Activated T-helper 1 cell treated with anti-CD3 and anti-CD28 coated beads, Interleukin-2, amount 50 U/mL, for 16 hours (primary cell): ENCODE measurements around the gene LPCAT2.

Experiments
- DNase-seq, 2 donors: peaks; one replicate each; pipeline ENCODE4 v3.0.0-alpha.2; 2020; ENCODE audit warnings: low read depth in 1 of 2, low spot score in 1 of 2

The LPCAT2 gene

GRCh38 chr16:55480228-55480655 is 28.6 kb upstream of the LPCAT2 start:
- no peak for DNase-seq

DNA sequence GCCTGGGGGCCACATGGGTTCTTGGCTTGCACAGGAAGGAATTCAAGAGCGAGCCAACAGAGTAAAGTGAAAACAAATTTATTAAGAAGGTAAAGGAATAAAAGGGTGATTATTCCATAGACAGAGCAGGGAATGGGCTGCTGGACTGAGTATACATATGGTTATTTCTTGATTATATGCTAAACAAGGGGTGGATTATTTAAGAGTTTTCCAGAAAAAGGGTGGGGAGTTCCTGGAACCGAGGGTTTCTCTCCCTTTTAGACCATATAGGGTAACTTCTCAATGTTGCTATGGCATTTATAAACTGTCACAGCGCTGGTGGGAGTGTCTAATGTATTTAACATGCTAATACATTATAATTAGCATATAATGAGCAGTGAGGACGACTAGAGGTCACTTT is 27.8 kb upstream of the LPCAT2 start:
- no peak for DNase-seq

- DNase-seq: no peak
These were observed 26.8 kb upstream of the LPCAT2 start for GRCh38 chr16:55482056-55482455.

DNA sequence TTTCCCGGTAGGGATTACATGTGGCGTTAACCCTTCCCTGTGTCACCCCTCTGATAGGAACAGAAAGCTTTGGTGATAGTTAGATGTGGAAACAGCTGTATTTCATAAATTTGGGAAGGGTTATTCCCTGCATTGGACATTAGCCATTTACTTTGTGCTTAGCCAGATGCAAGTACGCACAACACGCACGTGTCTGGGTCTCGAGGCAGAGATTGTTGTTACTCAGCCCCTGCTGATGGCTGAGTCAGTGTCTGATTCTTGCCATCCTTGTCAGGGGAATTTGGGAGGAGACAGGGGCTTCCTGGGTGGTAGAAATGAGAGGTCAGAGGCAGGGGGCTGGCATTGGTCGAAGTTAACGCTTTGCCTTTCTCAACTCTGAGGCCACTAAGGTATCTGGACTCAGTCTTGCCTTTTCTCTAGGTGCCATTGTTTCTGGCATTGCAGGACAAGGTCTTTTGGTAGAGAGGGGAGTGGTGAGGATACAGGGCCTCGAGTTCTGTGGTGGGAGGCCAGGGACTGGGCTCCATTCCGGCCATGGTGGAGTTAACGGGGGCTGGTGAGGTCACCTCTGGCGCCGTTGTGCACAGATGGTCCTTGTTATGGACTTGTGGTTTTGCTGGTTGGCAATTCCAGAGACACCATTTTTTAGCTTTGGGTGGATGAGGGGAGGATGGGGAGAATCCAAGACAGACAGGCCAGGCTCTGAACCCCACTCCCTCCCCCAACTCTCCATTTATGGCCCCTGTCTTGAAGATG is 21.6 kb upstream of the LPCAT2 start:
- DNase-seq: no peak

GRCh38 chr16:55488306-55488705 is 20.6 kb upstream of the LPCAT2 start:
- no peak for DNase-seq

DNA sequence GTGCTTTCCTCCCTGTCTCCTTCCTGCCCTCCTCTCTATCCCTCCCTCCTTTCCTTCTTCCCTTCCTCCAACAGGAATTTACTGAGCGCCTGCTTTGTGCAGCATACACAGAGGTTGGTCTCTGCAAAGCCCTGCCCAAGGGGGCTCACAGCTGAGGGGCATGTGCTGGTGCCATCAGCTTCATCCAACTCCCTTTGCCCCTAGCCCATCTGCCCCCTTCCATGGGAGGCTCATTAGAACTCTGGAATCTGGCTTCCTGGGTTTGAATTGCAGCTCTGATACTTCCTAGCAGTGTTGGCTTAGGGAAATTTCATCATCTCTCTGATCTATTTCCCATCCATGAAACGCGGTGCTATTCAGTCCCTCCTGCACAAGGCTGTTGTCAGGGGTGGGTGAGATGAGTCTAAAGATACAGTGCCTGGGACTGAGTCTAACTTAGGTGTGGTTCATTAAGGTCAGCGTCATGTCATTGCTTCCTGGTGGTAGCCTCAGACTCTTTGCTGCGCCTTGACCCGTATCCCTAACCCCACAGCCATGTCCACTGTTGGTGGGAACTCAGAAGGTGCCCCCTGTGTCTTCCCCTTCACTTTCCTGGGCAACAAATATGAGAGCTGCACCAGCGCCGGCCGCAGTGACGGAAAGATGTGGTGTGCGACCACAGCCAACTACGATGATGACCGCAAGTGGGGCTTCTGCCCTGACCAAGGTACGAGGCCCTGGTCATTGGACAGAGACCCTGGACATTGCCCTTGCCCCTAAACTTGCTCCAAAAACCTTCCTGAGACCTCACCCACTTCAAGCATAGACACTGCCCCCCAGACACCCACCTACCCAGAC is 19.5 kb upstream of the LPCAT2 start:
- DNase-seq: no peak

DNA sequence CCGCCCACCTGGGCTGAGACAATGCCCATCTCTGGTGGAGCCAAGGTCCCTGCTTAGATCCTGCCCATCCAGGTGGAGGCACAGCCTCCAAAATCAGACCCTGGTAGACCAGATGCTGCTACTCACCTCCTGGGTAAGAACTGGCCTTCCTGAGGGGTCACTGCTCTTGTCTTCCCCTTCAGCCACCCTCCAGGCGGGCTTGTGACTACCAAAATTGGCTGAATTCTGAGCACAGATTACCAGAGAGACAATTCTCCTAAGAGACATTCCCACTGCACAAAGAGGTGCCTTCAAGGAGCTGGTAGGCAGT is 19.0 kb upstream of the LPCAT2 start:
- no peak for DNase-seq

DNA sequence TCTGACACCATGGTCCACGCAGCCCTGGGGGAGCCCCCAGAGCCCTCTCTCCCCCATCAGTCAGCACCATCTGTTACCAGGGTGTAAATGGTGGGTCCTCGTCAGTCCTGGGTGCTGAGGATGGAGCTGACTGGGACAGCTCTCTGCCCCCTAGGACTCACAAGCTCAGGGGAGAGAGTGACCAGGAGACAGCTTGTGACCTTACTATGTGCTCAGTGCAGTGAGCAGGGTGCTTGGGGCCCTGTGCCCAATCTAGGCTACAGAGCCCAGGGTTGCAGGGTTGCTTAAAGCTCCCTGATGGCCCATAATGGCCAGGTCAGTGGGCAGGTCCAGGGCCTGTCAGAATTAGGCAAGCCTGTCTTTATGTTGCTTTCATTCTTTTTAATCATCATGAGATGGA is 18.6 kb upstream of the LPCAT2 start:
- DNase-seq: no peak

- DNase-seq: no peak
These were observed 17.2 kb upstream of the LPCAT2 start for GRCh38 chr16:55491691-55492090.

DNA sequence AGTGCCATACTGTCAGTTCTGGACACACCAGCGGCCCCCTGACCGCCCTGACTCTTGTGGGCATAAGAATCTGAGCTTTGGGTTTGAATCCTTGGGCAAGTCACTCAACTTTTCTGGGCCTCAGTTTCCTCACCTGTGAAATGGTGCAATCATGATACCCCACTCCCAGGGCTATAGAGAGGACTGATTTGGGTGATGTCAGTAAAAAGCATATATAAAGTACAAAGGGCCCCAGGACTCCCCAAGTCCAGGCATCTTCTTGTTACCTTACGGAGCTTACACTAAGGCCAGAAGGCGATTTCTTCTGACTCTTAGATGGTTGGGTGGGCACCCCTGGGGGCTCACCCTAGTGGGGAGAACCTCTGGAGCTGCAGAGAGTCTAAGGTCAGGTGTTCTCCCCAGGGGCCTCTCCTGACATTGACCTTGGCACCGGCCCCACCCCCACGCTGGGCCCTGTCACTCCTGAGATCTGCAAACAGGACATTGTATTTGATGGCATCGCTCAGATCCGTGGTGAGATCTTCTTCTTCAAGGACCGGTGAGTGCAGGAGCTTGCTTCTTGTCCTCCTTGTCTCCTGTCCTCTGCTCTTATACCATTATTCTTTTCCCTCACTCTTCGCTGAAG is 16.0 kb upstream of the LPCAT2 start:
- DNase-seq: no peak

GRCh38 chr16:55494994-55495421 is 13.9 kb upstream of the LPCAT2 start:
- DNase-seq: no peak

GRCh38 chr16:55495616-55496289 is 13.1 kb upstream of the LPCAT2 start:
- DNase-seq: no peak

DNA sequence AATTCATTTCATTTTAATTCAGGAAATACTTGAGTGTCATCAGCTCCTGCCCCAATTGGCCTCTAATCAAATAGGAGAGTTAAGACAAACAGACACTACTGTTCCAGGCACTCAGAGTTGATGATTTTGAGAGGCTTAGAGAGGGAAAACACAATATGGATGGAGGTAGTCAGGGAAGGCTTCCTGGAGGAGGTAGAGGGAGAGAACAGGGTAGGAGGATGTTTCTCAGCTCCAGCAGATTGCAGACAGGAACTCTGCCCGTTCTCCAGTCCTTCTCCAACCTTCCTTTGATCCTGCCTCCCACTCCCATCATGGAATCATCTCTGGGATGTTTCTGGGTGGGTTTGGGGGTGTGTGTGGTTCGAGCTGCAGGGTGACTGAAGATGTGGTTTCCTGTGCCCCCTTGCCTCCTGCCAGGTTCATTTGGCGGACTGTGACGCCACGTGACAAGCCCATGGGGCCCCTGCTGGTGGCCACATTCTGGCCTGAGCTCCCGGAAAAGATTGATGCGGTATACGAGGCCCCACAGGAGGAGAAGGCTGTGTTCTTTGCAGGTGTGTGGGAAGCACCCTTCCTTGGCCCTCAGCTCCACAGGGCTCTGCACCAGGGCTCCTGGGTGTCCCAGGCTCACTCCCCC is 12.2 kb upstream of the LPCAT2 start:
- no peak for DNase-seq

GRCh38 chr16:55497558-55497957 is 11.3 kb upstream of the LPCAT2 start:
- DNase-seq: no peak

GRCh38 chr16:55498101-55498500 is 10.8 kb upstream of the LPCAT2 start:
- DNase-seq: no peak

GRCh38 chr16:55499281-55499680 is 9.6 kb upstream of the LPCAT2 start:
- DNase-seq: no peak

DNA sequence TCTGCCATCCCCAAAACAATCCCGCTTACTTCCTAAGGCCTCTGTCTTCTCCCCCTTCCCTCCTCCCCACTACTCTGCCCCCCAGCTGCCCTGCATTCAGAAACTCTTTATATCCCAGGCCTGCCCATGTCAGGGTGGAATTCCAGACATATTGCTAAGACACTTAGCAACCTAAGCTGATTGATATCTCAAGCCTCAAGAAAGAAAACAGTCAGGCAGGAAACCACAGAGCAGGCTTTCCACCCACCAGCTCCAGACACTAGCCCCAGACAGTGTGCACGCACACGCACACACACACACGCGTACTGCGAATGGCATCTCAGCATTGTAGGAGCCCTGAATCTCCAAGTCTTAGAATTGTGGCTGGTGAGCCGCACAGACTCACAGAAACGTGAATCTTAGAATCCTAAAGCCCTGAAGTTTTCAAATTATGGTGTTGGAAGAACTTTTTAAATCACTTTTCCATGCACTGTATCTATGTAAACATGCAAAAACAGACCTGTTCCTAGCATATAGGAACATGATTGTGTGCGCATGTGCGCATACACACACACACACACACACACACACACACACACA is 8.8 kb upstream of the LPCAT2 start:
- DNase-seq: no peak

DNA sequence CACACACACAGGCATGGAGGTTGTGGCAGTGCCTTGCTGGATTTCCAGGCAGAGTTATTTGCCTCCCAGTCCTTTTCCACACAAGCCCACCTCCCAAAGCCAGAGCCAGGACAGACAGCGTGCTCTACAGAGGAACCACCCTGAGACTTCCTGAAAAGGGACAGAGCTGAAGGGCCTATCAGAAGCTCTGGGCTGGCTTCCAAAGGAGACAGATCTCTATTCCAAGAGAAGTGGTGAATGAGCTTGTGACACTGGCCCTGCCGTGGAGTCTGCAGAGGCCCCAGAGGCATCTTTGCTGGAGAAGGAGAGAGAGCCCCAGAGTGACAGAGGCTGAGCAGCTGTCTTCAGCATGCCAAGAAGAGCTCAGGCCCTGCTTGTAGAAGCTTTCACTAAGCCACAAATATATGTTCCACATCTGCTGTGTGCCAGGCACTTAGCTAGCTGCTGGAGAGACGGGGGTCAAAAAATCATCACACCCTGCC is 8.3 kb upstream of the LPCAT2 start:
- DNase-seq: no peak

GRCh38 chr16:55501549-55502322 is 7.1 kb upstream of the LPCAT2 start:
- no peak for DNase-seq

DNA sequence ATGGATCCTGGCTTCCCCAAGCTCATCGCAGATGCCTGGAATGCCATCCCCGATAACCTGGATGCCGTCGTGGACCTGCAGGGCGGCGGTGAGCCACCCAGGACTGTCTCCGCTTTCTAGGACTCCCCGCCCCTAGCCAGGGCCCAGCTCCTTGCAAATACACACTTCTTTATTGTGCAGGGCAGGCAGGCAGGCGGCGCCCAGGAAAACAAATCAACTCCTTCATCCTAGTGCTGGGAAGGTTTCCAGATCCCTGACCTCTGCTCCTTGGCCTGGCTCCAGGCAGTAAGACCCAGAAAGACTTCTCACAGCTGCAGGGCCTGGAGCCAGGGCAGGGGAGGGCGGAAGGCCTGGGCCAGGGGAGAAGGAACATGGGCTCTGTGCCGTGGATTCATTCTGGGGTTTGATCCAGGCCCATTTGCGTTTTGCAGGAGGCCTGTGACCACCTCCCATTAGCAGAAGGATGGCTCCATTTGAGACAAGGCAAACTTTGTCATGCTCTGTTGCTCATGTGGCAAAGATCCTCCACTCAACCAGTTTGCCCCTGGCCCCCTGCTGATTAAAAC is 6.0 kb upstream of the LPCAT2 start:
- DNase-seq: no peak
